CD14-positive monocyte (primary cell): Measurements from ENCODE around the gene COL27A1. TPM values are rescaled to one million over a fixed set of nuclear protein-coding genes. Genes with fewer than 3 reads are reported as not detected.

Experiments
- DNase-seq, 3 donors: peaks; one replicate each; pipeline ENCODE4 v3.0.0-alpha.2; 2011 to 2022
- H2AFZ ChIP-seq: 2 replicates; pipeline ENCODE4 v1.6.0; 2012; ENCODE audit warnings: mild to moderate bottlenecking, low read depth, low read length, inconsistent platforms; ENCODE audit not compliant: insufficient read depth, poor library complexity, severe bottlenecking
- H3K27ac ChIP-seq, 2 donors: 1 replicate in 1 of 2; 2 replicates in 1 of 2; pipeline ENCODE4 v1.5.1; 2012 to 2013; ENCODE audit warnings: low read length in 2 of 2, control low read depth in 1 of 2, inconsistent platforms in 1 of 2, low read depth in 1 of 2, mild to moderate bottlenecking in 1 of 2
- H3K27me3 ChIP-seq, 2 donors: one replicate each; pipeline versions ENCODE4 v1.6.0 to v1.6.1; 2011 to 2013; ENCODE audit warnings: low read length in 2 of 2; ENCODE audit not compliant: control insufficient read depth in 2 of 2, insufficient read depth in 2 of 2
- H3K36me3 ChIP-seq, 2 donors: replicated peaks in 1 of 2; 1 replicate in 1 of 2; 2 replicates in 1 of 2; pipeline versions ENCODE4 v1.5.1 to v1.6.1; 2012 to 2013; ENCODE audit warnings: low read length in 2 of 2, control low read depth in 1 of 2, inconsistent platforms in 1 of 2, mild to moderate bottlenecking in 1 of 2; ENCODE audit not compliant: insufficient read depth in 2 of 2, control insufficient read depth in 1 of 2
- H3K4me1 ChIP-seq, 2 donors: 1 replicate in 1 of 2; 2 replicates in 1 of 2; pipeline versions ENCODE4 v1.5.1 to v1.6.1; 2012 to 2013; ENCODE audit warnings: low read length in 2 of 2, control low read depth in 1 of 2, inconsistent platforms in 1 of 2, mild to moderate bottlenecking in 1 of 2, moderate library complexity in 1 of 2; ENCODE audit not compliant: insufficient read depth in 2 of 2, control insufficient read depth in 1 of 2
- H3K4me2 ChIP-seq: replicated peaks from 2 replicates; pipeline ENCODE3; 2012; ENCODE audit warnings: low read length, moderate library complexity, mild to moderate bottlenecking; ENCODE audit not compliant: poor library complexity, severe bottlenecking; ENCODE audit errors: extremely low read depth
- H3K4me3 ChIP-seq, 3 experiments: fragments of 200-600 bp in 1 of 3; sonication (generic) in 1 of 3; replicated peaks in 1 of 3; 1 replicate in 2 of 3; 2 replicates in 1 of 3; pipeline ENCODE4 v1.5.1; 2011 to 2013; ENCODE audit warnings: low read length in 3 of 3, mild to moderate bottlenecking in 3 of 3, control low read depth in 2 of 3, low read depth in 2 of 3, inconsistent platforms in 1 of 3, moderate library complexity in 1 of 3
- H3K79me2 ChIP-seq: 2 replicates; pipeline ENCODE4 v1.6.0; 2012; ENCODE audit warnings: mild to moderate bottlenecking, control low read depth, inconsistent platforms, low read length, moderate library complexity; ENCODE audit not compliant: insufficient read depth
- H3K9ac ChIP-seq: 2 replicates; pipeline ENCODE4 v1.6.0; 2017; ENCODE audit warnings: low read length, mild to moderate bottlenecking; ENCODE audit not compliant: insufficient read depth, poor library complexity, severe bottlenecking
- H3K9me3 ChIP-seq, 2 donors: replicated peaks in 1 of 2; 1 replicate in 1 of 2; 2 replicates in 1 of 2; pipeline versions ENCODE4 v1.5.1 to v1.6.1; 2012 to 2013; ENCODE audit warnings: low read length in 2 of 2, control low read depth in 1 of 2; ENCODE audit not compliant: control insufficient read depth in 1 of 2, insufficient read depth in 1 of 2
- H4K20me1 ChIP-seq: 2 replicates; pipeline ENCODE4 v1.6.0; 2012; ENCODE audit warnings: mild to moderate bottlenecking, low read length, control low read depth, moderate library complexity; ENCODE audit not compliant: insufficient read depth
- H3K27ac Mint-ChIP-seq, 7 donors: one replicate each; pipeline ENCODE4 v1.8.0; 2020; ENCODE audit warnings: mild to moderate bottlenecking in 7 of 7, mixed read lengths in 7 of 7, moderate library complexity in 6 of 7, inconsistent platforms in 2 of 7
- H3K27me3 Mint-ChIP-seq, 3 donors: one replicate each; pipeline ENCODE4 v1.8.0; 2021 to 2022; ENCODE audit warnings: low read depth in 3 of 3, mild to moderate bottlenecking in 3 of 3, mixed read lengths in 3 of 3, moderate library complexity in 3 of 3, inconsistent platforms in 1 of 3
- H3K36me3 Mint-ChIP-seq, 2 donors: one replicate each; pipeline ENCODE4 v1.8.0; 2020; ENCODE audit warnings: mixed read lengths in 2 of 2, inconsistent platforms in 1 of 2, mild to moderate bottlenecking in 1 of 2
- H3K4me1 Mint-ChIP-seq: one replicate; pipeline ENCODE4 v1.8.0; 2020; ENCODE audit warnings: mild to moderate bottlenecking, mixed read lengths
- H3K4me3 Mint-ChIP-seq, 2 donors: one replicate each; pipeline ENCODE4 v1.8.0; 2020; ENCODE audit warnings: mild to moderate bottlenecking in 2 of 2, mixed read lengths in 2 of 2, moderate library complexity in 1 of 2
- H3K9me3 Mint-ChIP-seq, 7 donors: one replicate each; pipeline ENCODE4 v1.8.0; 2020 to 2022; ENCODE audit warnings: mixed read lengths in 7 of 7, mild to moderate bottlenecking in 6 of 7, moderate library complexity in 6 of 7, inconsistent platforms in 2 of 7
- WGBS: methylation state at CpG from one replicate; pipeline ENCODE4 v1.1.5; 2013; ENCODE audit warnings: missing lambda C conversion rate; ENCODE audit not compliant: insufficient coverage; 5-methylcytosine and 5-hydroxymethylcytosine counted together
- intact Hi-C, 2 donors: fragments of 100-400 bp; cut with micrococcal nuclease; formaldehyde crosslinking; loops; one replicate each; pipeline versions ENCODE4 v1.15.0 to v1.15.1; 2023
- polyA plus RNA-seq, 3 donors: library from polyadenylated mRNA; depleted of rRNA in 1 of 3; unstranded in 2 of 3; stranded (reverse) in 1 of 3; fragments of 300-500 nt in 2 of 3; fragments of >200 nt in 1 of 3; fragmentation: Illumina TruSeq in 2 of 3; gene quantifications; 1 replicate in 2 of 3; 2 replicates in 1 of 3; pipeline ENCODE4 v1.2.3, GENCODE V29; 2012 to 2021
- TF ChIP-seq, protein P1 (sequence below): fragments of 200-600 bp; IDR thresholded peaks from one replicate; pipeline ENCODE4 v1.8.0; 2022; ENCODE audit warnings: antibody characterized with exemption, mild to moderate bottlenecking

Gene COL27A1
- polyA plus RNA-seq, 3 donors: 0.03 TPM; not detected in 2

DNA sequence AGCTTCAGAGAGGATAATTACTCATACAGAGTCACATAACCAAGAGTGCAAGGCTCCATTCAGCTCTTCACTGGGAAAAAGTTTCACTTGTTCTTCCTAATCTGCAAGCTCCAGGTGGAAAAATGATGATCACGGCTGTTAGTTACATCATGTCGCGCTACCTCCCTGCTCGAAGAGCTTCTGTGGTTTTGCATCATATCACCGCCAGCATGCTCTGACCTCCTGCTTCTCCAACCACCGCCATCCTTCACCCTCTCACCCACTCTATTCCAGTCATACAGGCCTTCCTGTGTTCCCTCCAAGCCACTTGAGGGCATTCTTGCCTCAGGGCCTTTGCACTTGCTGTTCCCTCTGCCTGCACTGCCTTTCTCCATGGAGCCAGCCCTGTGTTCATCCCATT, 47.1 kb downstream of the COL27A1 start:
- Histone ChIP-seq H2AFZ (no peak overlapping the region), H4K20me1 (no peaks in the 10 kb centered on the region), H3K27ac (no peak overlapping the region), H3K4me2 (no peak overlapping the region), H3K4me3 (no peak overlapping the region), H3K9ac (no peak overlapping the region), H3K36me3 (no peaks in the 10 kb centered on the region), H3K79me2 (no peaks in the 10 kb centered on the region), H3K4me1 (peaks cover 12 to 18% of the 10 kb centered on the region in 2 donors), H3K9me3 (no peaks in the 10 kb centered on the region), H3K27me3 (no peaks in the 10 kb centered on the region)
- H3K9me3 Mint-ChIP-seq: peaks cover 0 to 1% (median 0%) of the 10 kb centered on the region in 7 donors
- 15% methylated on average over 6 of the region's 6 CpGs for WGBS
- peaks cover 20% of the 10 kb centered on the region for H3K4me1 Mint-ChIP-seq
- no peak for DNase-seq
- peaks cover 0 to 7% (median 2%) of the 10 kb centered on the region in 3 donors for H3K27me3 Mint-ChIP-seq
- H3K36me3 Mint-ChIP-seq: no peaks in the 10 kb centered on the region
- H3K4me3 Mint-ChIP-seq: peak overlapping the region in 1 of 2 donors; percentile 47
- TF ChIP-seq, protein P1, sequence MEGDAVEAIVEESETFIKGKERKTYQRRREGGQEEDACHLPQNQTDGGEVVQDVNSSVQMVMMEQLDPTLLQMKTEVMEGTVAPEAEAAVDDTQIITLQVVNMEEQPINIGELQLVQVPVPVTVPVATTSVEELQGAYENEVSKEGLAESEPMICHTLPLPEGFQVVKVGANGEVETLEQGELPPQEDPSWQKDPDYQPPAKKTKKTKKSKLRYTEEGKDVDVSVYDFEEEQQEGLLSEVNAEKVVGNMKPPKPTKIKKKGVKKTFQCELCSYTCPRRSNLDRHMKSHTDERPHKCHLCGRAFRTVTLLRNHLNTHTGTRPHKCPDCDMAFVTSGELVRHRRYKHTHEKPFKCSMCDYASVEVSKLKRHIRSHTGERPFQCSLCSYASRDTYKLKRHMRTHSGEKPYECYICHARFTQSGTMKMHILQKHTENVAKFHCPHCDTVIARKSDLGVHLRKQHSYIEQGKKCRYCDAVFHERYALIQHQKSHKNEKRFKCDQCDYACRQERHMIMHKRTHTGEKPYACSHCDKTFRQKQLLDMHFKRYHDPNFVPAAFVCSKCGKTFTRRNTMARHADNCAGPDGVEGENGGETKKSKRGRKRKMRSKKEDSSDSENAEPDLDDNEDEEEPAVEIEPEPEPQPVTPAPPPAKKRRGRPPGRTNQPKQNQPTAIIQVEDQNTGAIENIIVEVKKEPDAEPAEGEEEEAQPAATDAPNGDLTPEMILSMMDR: no peak
- intact Hi-C loops: no loop called here
- peak overlapping the region in 2 of 7 donors; percentile 30 to 55 for H3K27ac Mint-ChIP-seq

DNA sequence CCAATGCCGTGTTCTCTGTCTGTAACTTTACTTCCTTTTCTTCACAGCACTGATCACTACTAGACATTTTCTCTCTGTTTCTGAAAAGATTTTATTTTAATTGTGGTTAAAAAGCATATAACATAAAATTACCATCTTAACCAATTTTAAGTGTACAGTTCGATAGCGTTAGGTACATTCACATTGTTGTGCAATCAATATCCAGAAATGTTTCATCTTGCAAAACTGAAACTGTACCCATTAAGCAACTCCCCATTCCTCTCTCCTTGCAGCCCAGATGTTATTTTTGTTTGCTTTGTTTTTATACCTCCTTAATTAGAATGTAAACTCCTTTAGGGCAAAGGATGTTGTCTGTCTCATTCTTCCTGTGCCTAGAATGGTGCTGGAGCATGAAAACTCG, 47.5 kb downstream of the COL27A1 start:
- peak overlapping the region in 1 of 2 donors; percentile 47 for H3K4me3 Mint-ChIP-seq
- no peak overlapping the region for H2AFZ ChIP-seq
- H3K27me3 ChIP-seq: no peaks in the 10 kb centered on the region
- no peak overlapping the region for H3K4me3 ChIP-seq
- H3K27ac ChIP-seq: no peak overlapping the region
- H3K36me3 ChIP-seq: no peaks in the 10 kb centered on the region
- H3K79me2 ChIP-seq: no peaks in the 10 kb centered on the region
- no CpG with 5 or more reads among the region's 4 CpGs for WGBS
- H3K4me1 ChIP-seq: peaks cover 12 to 18% of the 10 kb centered on the region in 2 donors
- H3K36me3 Mint-ChIP-seq: no peaks in the 10 kb centered on the region
- peak overlapping the region; percentile 3 for H3K4me2 ChIP-seq
- intact Hi-C loops: no loop called here
- TF ChIP-seq, protein P1: no peak
- H3K27me3 Mint-ChIP-seq: peaks cover 0 to 8% (median 2%) of the 10 kb centered on the region in 3 donors
- H4K20me1 ChIP-seq: no peaks in the 10 kb centered on the region
- H3K9ac ChIP-seq: no peak overlapping the region
- peaks cover 20% of the 10 kb centered on the region for H3K4me1 Mint-ChIP-seq
- no peak overlapping the region for H3K27ac Mint-ChIP-seq
- no peak for DNase-seq
- no peaks in the 10 kb centered on the region for H3K9me3 ChIP-seq
- peaks cover 0 to 1% (median 0%) of the 10 kb centered on the region in 7 donors for H3K9me3 Mint-ChIP-seq
